GM23338 (cell line): ENCODE results near the gene RAB36.

Experiments used
- CTCF ChIP-seq, 2 experiments: fragments of 200-600 bp in 1 of 2; sonication (generic) in 1 of 2; conservative IDR thresholded peaks; 2 replicates each; pipeline versions ENCODE4 v1.5.1 to v1.6.1; 2016 to 2017; ENCODE audit warnings: antibody characterized with exemption in 2 of 2, low read depth in 2 of 2, mild to moderate bottlenecking in 2 of 2, moderate library complexity in 1 of 2
- EZH2 ChIP-seq: fragments of 200-600 bp; sonication (generic); IDR thresholded peaks from one replicate; pipeline ENCODE4 v1.8.0; 2017; ENCODE audit warnings: antibody characterized with exemption, mild to moderate bottlenecking, low read depth; ENCODE audit not compliant: unreplicated experiment
- POLR2AphosphoS5 ChIP-seq: IDR thresholded peaks from 2 replicates; pipeline ENCODE4 v1.6.1; 2016; ENCODE audit warnings: antibody characterized with exemption, low read depth
- REST ChIP-seq: IDR thresholded peaks from one replicate; pipeline ENCODE4 v1.6.1; 2018; ENCODE audit warnings: antibody characterized with exemption; ENCODE audit not compliant: unreplicated experiment

GRCh38 chr22:23143119-23143518 lies 2.2 kb upstream of the RAB36 start:
- TF ChIP-seq CTCF (conservative IDR thresholded peaks at IDR 0.05; ENCODE audit: low read depth in 2 of 2) (no peak), EZH2 (no peak), REST (no peak), POLR2AphosphoS5 (no peak)
